ENCODE measurements around the gene SMARCA1. TPM values are rescaled to one million over a fixed set of nuclear protein-coding genes. Genes with fewer than 3 reads are reported as not detected.
"Not testable (repeated sequence)": the region's sequence is repeated elsewhere in the genome, so short reads cannot be mapped to it uniquely, and the experiment has no call there.

SMARCA1 gene
- total RNA-seq, 1 experiment from 2014 or later = 35.6 TPM

DNA sequence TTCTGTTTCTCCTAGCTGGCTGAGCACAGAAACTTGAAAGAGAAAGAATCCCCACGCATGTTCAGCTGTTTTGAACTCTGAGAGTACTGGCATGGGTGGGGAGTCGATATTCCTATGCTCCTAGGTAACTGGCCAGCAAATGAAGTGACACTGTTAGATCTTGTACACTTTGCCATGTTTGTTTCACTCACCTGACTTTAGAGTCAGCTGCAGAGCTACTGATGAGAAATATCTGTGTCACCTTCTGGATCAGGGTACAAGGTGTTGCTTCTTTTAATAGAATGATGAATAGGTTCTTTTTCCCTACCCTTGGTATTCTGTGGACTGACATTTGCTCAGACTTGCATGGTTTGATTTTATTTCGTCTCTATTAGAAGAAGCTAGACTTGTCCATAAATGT is 45.1 kb upstream of the SMARCA1 start:
- no peak for ATAC-seq
- Histone ChIP-seq H3K4me2 (ENCODE audit: low read length) (no peak overlapping the region), H3F3A (ENCODE audit: low read length, unreplicated experiment) (no peaks in the 10 kb centered on the region), H4K20me1 (ENCODE audit: low read length) (no peaks in the 10 kb centered on the region), H3K4me1 (ENCODE audit: insufficient read depth, low read length) (no peaks in the 10 kb centered on the region), H3K9me3 (ENCODE audit: low read length) (no peaks in the 10 kb centered on the region), H3K9ac (ENCODE audit: low read length) (no peak overlapping the region), H3K79me2 (ENCODE audit: low read length) (no peaks in the 10 kb centered on the region), H3K4me3 (ENCODE audit: low read length) (no peak overlapping the region), H3K36me3 (ENCODE audit: low read depth, low read length) (peaks cover 19% of the 10 kb centered on the region), H2AFZ (ENCODE audit: low read length) (no peak overlapping the region), H3K27me3 (ENCODE audit: low read length) (no peaks in the 10 kb centered on the region), H3K9me2 (replicated peaks; ENCODE audit: low read length) (no peaks in the 10 kb centered on the region), H3K27ac (ENCODE audit: low read length) (no peak overlapping the region)
- BruUV-seq (replicated peaks) = no TSS peak
- CTCF ChIA-PET = no interaction called here
- TF ChIP-seq, protein P1, sequence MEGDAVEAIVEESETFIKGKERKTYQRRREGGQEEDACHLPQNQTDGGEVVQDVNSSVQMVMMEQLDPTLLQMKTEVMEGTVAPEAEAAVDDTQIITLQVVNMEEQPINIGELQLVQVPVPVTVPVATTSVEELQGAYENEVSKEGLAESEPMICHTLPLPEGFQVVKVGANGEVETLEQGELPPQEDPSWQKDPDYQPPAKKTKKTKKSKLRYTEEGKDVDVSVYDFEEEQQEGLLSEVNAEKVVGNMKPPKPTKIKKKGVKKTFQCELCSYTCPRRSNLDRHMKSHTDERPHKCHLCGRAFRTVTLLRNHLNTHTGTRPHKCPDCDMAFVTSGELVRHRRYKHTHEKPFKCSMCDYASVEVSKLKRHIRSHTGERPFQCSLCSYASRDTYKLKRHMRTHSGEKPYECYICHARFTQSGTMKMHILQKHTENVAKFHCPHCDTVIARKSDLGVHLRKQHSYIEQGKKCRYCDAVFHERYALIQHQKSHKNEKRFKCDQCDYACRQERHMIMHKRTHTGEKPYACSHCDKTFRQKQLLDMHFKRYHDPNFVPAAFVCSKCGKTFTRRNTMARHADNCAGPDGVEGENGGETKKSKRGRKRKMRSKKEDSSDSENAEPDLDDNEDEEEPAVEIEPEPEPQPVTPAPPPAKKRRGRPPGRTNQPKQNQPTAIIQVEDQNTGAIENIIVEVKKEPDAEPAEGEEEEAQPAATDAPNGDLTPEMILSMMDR (conservative IDR thresholded peaks at IDR 0.05; ENCODE audit: low read depth, low read length) = no peak
- TF ChIP-seq EZH2phosphoT487 (IDR thresholded peaks at IDR 0.05; ENCODE audit: borderline replicate concordance, low read length) (no peak), EZH2 (IDR thresholded peaks at IDR 0.05; ENCODE audit: low read length, unreplicated experiment) (no peak)
- no peak for DNase-seq
- POLR2A ChIA-PET (ENCODE audit: unreplicated experiment) = no interaction called here
- intact Hi-C loops (cut with micrococcal nuclease) = no loop called here

DNA sequence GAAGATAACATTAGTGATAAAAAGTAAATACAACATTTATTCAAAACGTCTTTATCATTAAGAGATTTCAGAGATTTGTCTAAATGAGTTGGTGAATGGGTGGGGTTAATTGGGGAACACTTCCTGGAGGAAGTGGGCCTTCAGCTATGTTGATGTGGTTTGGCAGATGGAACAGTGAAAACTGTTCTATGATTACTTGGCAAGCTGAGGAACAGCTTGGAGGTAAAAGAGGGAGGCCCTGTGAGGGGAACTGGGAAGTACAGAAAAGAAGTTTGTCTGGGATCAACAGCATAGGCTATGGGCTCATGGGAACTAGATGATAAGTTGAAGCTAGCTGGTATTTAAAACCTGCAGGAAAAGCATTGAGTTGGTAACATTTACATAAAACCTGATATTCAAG is 42.8 kb upstream of the SMARCA1 start:
- Histone ChIP-seq H3K36me3 (ENCODE audit: low read depth, low read length) (peaks cover 25% of the 10 kb centered on the region; the same call in 1 of the 2 replicates), H3K79me2 (ENCODE audit: low read length) (no peaks in the 10 kb centered on the region), H3K9me2 (replicated peaks; ENCODE audit: low read length) (no peaks in the 10 kb centered on the region), H3K9me3 (ENCODE audit: low read length) (no peaks in the 10 kb centered on the region), H3K4me3 (ENCODE audit: low read length) (no peak overlapping the region), H2AFZ (ENCODE audit: low read length) (no peak overlapping the region), H3K27me3 (ENCODE audit: low read length) (no peaks in the 10 kb centered on the region), H3F3A (ENCODE audit: low read length, unreplicated experiment) (no peaks in the 10 kb centered on the region), H4K20me1 (ENCODE audit: low read length) (no peaks in the 10 kb centered on the region), H3K4me1 (ENCODE audit: insufficient read depth, low read length) (no peaks in the 10 kb centered on the region), H3K4me2 (ENCODE audit: low read length) (no peak overlapping the region), H3K9ac (ENCODE audit: low read length) (no peak overlapping the region), H3K27ac (ENCODE audit: low read length) (no peak overlapping the region)
- no peak for DNase-seq
- intact Hi-C loops (cut with micrococcal nuclease) = no loop called here
- BruUV-seq (replicated peaks) = no TSS peak
- ChIA-PET CTCF (no interaction called here), POLR2A (ENCODE audit: unreplicated experiment) (no interaction called here)
- ATAC-seq = no peak
- TF ChIP-seq EZH2phosphoT487 (IDR thresholded peaks at IDR 0.05; ENCODE audit: borderline replicate concordance, low read length) (no peak), EZH2 (IDR thresholded peaks at IDR 0.05; ENCODE audit: low read length, unreplicated experiment) (no peak)
- TF ChIP-seq, protein P1 (conservative IDR thresholded peaks at IDR 0.05; ENCODE audit: low read depth, low read length) = no peak

DNA sequence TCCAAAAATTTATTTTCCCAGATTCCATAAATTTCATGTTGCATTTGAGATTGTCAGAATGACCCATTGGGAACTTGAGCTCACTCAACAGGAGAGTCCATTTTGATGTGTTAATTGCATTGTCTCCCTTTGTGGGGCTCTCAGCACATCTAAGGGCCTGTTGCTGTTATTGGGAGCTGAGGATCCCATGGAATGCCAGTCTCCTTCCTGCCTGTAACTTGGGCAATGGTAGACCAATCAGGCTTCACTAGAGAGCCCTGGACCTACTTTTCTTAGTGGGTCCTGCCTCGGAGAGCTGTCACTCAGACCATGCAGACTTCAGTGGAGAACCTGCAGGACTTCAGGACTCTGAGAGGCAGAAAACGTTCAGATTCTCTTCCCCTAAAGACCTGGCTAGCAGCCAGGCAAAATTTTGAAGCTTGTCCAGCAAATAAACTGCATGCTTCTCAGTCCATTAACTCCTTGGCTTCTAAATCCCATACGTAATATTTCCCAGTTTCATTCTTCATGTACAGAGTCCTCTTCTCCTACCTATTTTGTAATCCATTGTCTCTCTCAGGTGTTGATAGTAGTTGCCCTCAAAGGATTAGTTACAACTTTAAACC is 41.9 kb upstream of the SMARCA1 start:
- H3K27me3 ChIP-seq (ENCODE audit: low read length) = no peaks in the 10 kb centered on the region
- ATAC-seq (no peak), DNase-seq (no peak)
- POLR2A ChIA-PET (ENCODE audit: unreplicated experiment) = no interaction called here
- CTCF ChIA-PET = no interaction called here
- no peak overlapping the region for H3K4me2 ChIP-seq (ENCODE audit: low read length)
- H3K9me2 ChIP-seq (replicated peaks; ENCODE audit: low read length) = no peaks in the 10 kb centered on the region
- H4K20me1 ChIP-seq (ENCODE audit: low read length) = no peaks in the 10 kb centered on the region
- no TSS peak for BruUV-seq (replicated peaks)
- no peak overlapping the region for H3K9ac ChIP-seq (ENCODE audit: low read length)
- intact Hi-C loops (cut with micrococcal nuclease) = no loop called here
- no peak overlapping the region for H3K4me3 ChIP-seq (ENCODE audit: low read length)
- peaks cover 24% of the 10 kb centered on the region; the same call in 1 of the 2 replicates for H3K36me3 ChIP-seq (ENCODE audit: low read depth, low read length)
- no peaks in the 10 kb centered on the region for H3F3A ChIP-seq (ENCODE audit: low read length, unreplicated experiment)
- no peak overlapping the region for H2AFZ ChIP-seq (ENCODE audit: low read length)
- TF ChIP-seq, protein P1 (conservative IDR thresholded peaks at IDR 0.05; ENCODE audit: low read depth, low read length) = no peak
- TF ChIP-seq EZH2 (IDR thresholded peaks at IDR 0.05; ENCODE audit: low read length, unreplicated experiment) (no peak), EZH2phosphoT487 (IDR thresholded peaks at IDR 0.05; ENCODE audit: borderline replicate concordance, low read length) (no peak)
- H3K27ac ChIP-seq (ENCODE audit: low read length) = no peak overlapping the region
- no peaks in the 10 kb centered on the region for H3K79me2 ChIP-seq (ENCODE audit: low read length)
- no peaks in the 10 kb centered on the region for H3K4me1 ChIP-seq (ENCODE audit: insufficient read depth, low read length)
- no peaks in the 10 kb centered on the region for H3K9me3 ChIP-seq (ENCODE audit: low read length)

DNA sequence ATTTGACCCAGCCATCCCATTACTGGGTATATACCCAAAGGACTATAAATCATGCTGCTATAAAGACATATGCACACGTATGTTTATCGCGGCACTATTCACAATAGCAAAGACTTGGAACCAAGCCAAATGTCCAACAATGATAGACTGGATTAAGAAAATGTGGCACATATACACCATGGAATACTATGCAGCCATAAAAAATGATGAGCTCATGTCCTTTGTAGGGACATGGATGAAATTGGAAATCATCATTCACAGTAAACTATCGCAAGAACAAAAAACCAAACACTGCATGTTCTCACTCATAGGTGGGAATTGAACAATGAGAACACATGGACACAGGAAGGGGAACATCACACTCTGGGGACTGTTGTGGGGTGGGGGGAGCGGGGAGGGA is 41.1 kb upstream of the SMARCA1 start:
- POLR2A ChIA-PET (ENCODE audit: unreplicated experiment); H3K4me1 ChIP-seq (ENCODE audit: insufficient read depth, low read length); H3K27me3 ChIP-seq (ENCODE audit: low read length); BruUV-seq (replicated peaks); H3K79me2 ChIP-seq (ENCODE audit: low read length); H3K4me2 ChIP-seq (ENCODE audit: low read length); H3K9ac ChIP-seq (ENCODE audit: low read length); H3K9me3 ChIP-seq (ENCODE audit: low read length); H3K27ac ChIP-seq (ENCODE audit: low read length); H2AFZ ChIP-seq (ENCODE audit: low read length); H3F3A ChIP-seq (ENCODE audit: low read length, unreplicated experiment); intact Hi-C loops (cut with micrococcal nuclease); H3K9me2 ChIP-seq (replicated peaks; ENCODE audit: low read length); H3K4me3 ChIP-seq (ENCODE audit: low read length); DNase-seq; ATAC-seq; CTCF ChIA-PET; H4K20me1 ChIP-seq (ENCODE audit: low read length): not testable (repeated sequence)
- peaks cover 22% of the 10 kb centered on the region; the same call in 1 of the 2 replicates for H3K36me3 ChIP-seq (ENCODE audit: low read depth, low read length)
